ENCODE data around the gene ZFP57.

GRCh38 chr6:29710281-29710941 lies 29.5 kb upstream of the ZFP57 start:
- TF ChIP-seq CTCF (IDR thresholded peaks at IDR 0.05; ENCODE audit: low read length) (no peak), EZH2 (optimal IDR thresholded peaks at IDR 0.05; ENCODE audit: low read depth, low read length) (no peak)

All from MM.1S (cell line).